GM23248 (cell line): Measurements from ENCODE around the gene SPEG. TPM values are rescaled to one million over a fixed set of nuclear protein-coding genes. Genes with fewer than 3 reads are reported as not detected.

ENCODE experiments used
- DNase-seq: peaks from one replicate; pipeline ENCODE4 v3.0.0-alpha.2; 2015
- H2AFZ ChIP-seq: fragments of 200-600 bp; sonication (generic); 2 replicates; pipeline ENCODE4 v1.6.1; 2016; ENCODE audit warnings: antibody characterized with exemption
- H3F3A ChIP-seq: fragments of 200-600 bp; sonication (generic); 2 replicates; pipeline ENCODE4 v1.6.1; 2016; ENCODE audit warnings: mild to moderate bottlenecking, antibody characterized with exemption, mixed run types; ENCODE audit not compliant: insufficient read depth
- H3K27ac ChIP-seq: fragments of 200-600 bp; sonication (generic); 2 replicates; pipeline ENCODE4 v1.5.1; 2016; ENCODE audit warnings: mild to moderate bottlenecking
- H3K27me3 ChIP-seq: fragments of 200-600 bp; sonication (generic); replicated peaks from 2 replicates; pipeline ENCODE4 v1.6.1; 2016; ENCODE audit warnings: mild to moderate bottlenecking; ENCODE audit not compliant: insufficient read depth
- H3K36me3 ChIP-seq: fragments of 200-600 bp; sonication (generic); 2 replicates; pipeline ENCODE4 v1.6.1; 2016; ENCODE audit warnings: low read depth, mild to moderate bottlenecking
- H3K4me1 ChIP-seq: fragments of 200-600 bp; sonication (generic); 2 replicates; pipeline ENCODE4 v1.6.1; 2016; ENCODE audit warnings: mild to moderate bottlenecking; ENCODE audit not compliant: insufficient read depth
- H3K4me2 ChIP-seq: fragments of 200-600 bp; sonication (generic); one replicate; pipeline ENCODE4 v1.6.1; 2016; ENCODE audit warnings: mild to moderate bottlenecking; ENCODE audit not compliant: unreplicated experiment
- H3K4me3 ChIP-seq: fragments of 200-600 bp; sonication (generic); 2 replicates; pipeline ENCODE4 v1.5.1; 2016; ENCODE audit warnings: mild to moderate bottlenecking
- H3K79me2 ChIP-seq: fragments of 200-600 bp; sonication (generic); 2 replicates; pipeline ENCODE4 v1.6.1; 2016; ENCODE audit warnings: mild to moderate bottlenecking; ENCODE audit not compliant: insufficient read depth
- H3K9ac ChIP-seq: fragments of 200-600 bp; sonication (generic); 2 replicates; pipeline ENCODE4 v1.6.1; 2016; ENCODE audit warnings: mild to moderate bottlenecking
- H3K9me2 ChIP-seq: fragments of 200-600 bp; sonication (generic); 2 replicates; pipeline ENCODE4 v1.6.1; 2016; ENCODE audit warnings: mixed run types, mild to moderate bottlenecking, moderate library complexity; ENCODE audit not compliant: insufficient read depth
- H3K9me3 ChIP-seq: fragments of 200-600 bp; sonication (generic); one replicate; pipeline ENCODE4 v1.6.1; 2017; ENCODE audit warnings: low read depth
- H4K20me1 ChIP-seq: fragments of 200-600 bp; sonication (generic); 2 replicates; pipeline ENCODE4 v1.6.0; 2016; ENCODE audit not compliant: insufficient read depth
- EZH2 ChIP-seq: fragments of 200-600 bp; sonication (generic); IDR thresholded peaks from 2 replicates; pipeline ENCODE4 v1.6.1; 2018; ENCODE audit warnings: antibody characterized with exemption, mild to moderate bottlenecking; ENCODE audit not compliant: insufficient read depth, poor library complexity, severe bottlenecking
- EZH2phosphoT487 ChIP-seq: fragments of 200-600 bp; sonication (generic); IDR thresholded peaks from 2 replicates; pipeline ENCODE4 v1.6.1; 2018; ENCODE audit warnings: antibody characterized with exemption, moderate library complexity, mild to moderate bottlenecking, low read depth; ENCODE audit not compliant: insufficient read depth
- WGBS, 2 experiments: methylation state at CpG; one replicate each; pipeline ENCODE4 v1.1.6; 2015 to 2017; ENCODE audit warnings: low lambda C conversion rate in 2 of 2, low coverage in 1 of 2; ENCODE audit errors: missing lambda C conversion rate in 2 of 2; 5-methylcytosine and 5-hydroxymethylcytosine counted together
- in situ Hi-C: fragments of 300-500 bp; cut with MboI; formaldehyde crosslinking; loops from 2 replicates; pipeline ENCODE4 v1.15.0; 2020
- polyA plus RNA-seq: library from polyadenylated mRNA; unstranded; fragments of >200 nt; fragmentation: Nextera tagmentation; extraction: Ambion mirVana; gene quantifications from 2 replicates; pipeline ENCODE4 v1.2.1, GENCODE V29; 2016
- total RNA-seq: library from RNA; depleted of rRNA; stranded (reverse); fragments of >200 nt; shearing (Covaris generic); gene quantifications from 2 replicates; pipeline ENCODE4 v1.2.3, GENCODE V29; 2014

Gene SPEG
- total and polyA plus RNA-seq, 2 experiments from 2014 or later, result 9.4 to 26.5 TPM

DNA sequence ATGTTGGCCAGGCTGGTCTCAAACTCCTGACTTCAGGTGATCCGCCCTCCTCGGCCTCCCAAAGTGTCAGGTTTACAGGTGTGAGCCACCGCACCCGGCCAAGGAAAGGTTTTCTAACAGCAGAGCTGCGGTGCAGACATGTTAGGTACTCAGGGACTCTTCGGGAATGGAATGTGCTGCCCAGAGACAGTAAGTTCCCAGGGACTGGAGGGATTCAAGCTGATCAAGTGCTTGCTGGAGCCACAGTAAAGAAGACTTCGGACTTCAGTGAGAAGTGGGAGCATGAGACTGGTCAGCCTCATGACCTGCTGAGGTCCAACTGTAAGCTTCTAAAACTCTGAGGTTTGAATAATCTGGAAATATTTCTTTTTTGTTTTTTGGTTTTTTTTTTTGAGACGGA is 24.3 kb upstream of the SPEG start:
- H3F3A ChIP-seq, result peaks cover 18% of the 10 kb centered on the region
- H3K79me2 ChIP-seq, result no peaks in the 10 kb centered on the region
- 86% methylated on average over 8 of the region's 8 CpGs for WGBS, 2 experiments
- no peak overlapping the region for H3K27ac ChIP-seq
- in situ Hi-C loops, result no loop called here
- H3K9ac ChIP-seq, result no peak overlapping the region
- H2AFZ ChIP-seq, result no peak overlapping the region
- H3K4me3 ChIP-seq, result no peak overlapping the region
- H3K36me3 ChIP-seq, result no peaks in the 10 kb centered on the region
- TF ChIP-seq EZH2, result no peak
- TF ChIP-seq EZH2phosphoT487, result no peak
- no peak overlapping the region for H3K4me2 ChIP-seq
- H3K9me2 ChIP-seq, result no peaks in the 10 kb centered on the region
- DNase-seq, result no peak
- H3K9me3 ChIP-seq, result no peaks in the 10 kb centered on the region
- no peaks in the 10 kb centered on the region for H4K20me1 ChIP-seq
- H3K4me1 ChIP-seq, result peaks cover 18% of the 10 kb centered on the region
- H3K27me3 ChIP-seq, result no peaks in the 10 kb centered on the region

DNA sequence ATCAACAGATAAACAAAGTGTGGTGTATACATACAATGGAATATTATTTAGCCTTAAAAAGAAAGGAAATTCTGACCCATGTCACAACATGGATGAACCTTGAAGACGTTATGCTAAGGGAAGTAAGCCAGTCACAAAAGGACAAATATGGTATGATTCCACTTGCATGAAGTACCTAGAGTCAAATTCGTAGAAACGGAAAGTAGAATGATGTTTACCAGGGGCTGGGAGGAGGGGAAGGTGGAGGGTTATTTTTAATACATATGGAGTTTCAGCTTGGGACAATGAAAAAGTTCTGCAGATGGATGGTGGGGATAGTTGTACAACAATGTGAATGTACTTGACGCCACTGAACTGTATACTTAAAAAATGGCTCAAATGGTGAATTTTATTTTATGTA is 19.8 kb upstream of the SPEG start:
- Histone ChIP-seq H3F3A (0 out of 2 replicates have a peak, but pooled peaks cover 7% of the 10 kb centered on the region), H3K4me2 (no peak overlapping the region), H3K79me2 (no peaks in the 10 kb centered on the region), H3K36me3 (no peaks in the 10 kb centered on the region), H3K27me3 (no peaks in the 10 kb centered on the region), H2AFZ (no peak overlapping the region), H3K9me2 (no peaks in the 10 kb centered on the region), H3K27ac (no peak overlapping the region), H3K9ac (no peak overlapping the region), H3K4me3 (no peak overlapping the region), H3K4me1 (no peaks in the 10 kb centered on the region), H3K9me3 (no peaks in the 10 kb centered on the region), H4K20me1 (no peaks in the 10 kb centered on the region)
- in situ Hi-C loops, result no loop called here
- WGBS, 2 experiments, result 67 to 69% methylated on average over 4 of the region's 4 CpGs
- DNase-seq, result no peak
- no peak for TF ChIP-seq EZH2
- no peak for TF ChIP-seq EZH2phosphoT487

DNA sequence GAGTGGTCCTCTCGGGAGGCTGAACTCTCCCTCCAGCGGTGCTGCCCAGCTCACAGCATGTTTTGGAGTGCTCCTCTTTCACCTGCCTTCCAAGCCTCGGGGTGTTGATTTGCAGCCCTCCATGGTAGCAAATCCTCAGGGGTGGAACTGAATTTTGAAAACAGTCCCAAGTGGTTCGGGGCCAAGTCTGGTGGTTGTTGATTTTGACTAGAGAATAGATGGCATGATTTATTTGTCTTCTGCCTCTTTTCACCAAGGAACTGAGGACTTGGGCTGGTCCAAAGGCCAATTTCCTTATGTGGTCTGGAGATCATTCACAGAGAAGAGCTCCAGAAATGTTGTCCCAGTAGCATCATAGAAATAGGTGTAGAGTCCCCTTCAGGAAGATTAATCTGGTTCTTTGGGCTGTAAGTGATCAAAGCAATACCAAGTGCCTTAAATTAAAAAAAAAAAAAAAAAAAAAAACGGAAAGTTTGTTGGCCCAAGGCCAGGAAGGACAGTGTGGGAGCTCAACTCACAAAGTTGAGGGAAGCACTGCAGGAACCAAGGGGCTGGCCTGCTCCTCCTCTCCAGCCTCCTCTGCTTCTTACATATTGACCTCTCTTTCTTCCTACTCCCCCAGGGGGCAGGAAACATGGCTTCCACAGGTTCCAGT is 18.9 kb upstream of the SPEG start:
- Histone ChIP-seq H3K4me3 (no peak overlapping the region), H3K9me3 (no peaks in the 10 kb centered on the region), H3K4me2 (no peak overlapping the region), H3K9me2 (no peaks in the 10 kb centered on the region), H3K4me1 (no peaks in the 10 kb centered on the region), H3F3A (0 out of 2 replicates have a peak, but pooled peaks cover 7% of the 10 kb centered on the region), H3K27ac (no peak overlapping the region), H3K79me2 (no peaks in the 10 kb centered on the region), H3K27me3 (no peaks in the 10 kb centered on the region), H2AFZ (no peak overlapping the region), H3K36me3 (no peaks in the 10 kb centered on the region), H3K9ac (no peak overlapping the region), H4K20me1 (no peaks in the 10 kb centered on the region)
- 35 to 38% methylated on average over 5 of the region's 5 CpGs for WGBS, 2 experiments
- in situ Hi-C loops, result no loop called here
- no peak for TF ChIP-seq EZH2phosphoT487
- no peak for TF ChIP-seq EZH2
- DNase-seq, result no peak

DNA sequence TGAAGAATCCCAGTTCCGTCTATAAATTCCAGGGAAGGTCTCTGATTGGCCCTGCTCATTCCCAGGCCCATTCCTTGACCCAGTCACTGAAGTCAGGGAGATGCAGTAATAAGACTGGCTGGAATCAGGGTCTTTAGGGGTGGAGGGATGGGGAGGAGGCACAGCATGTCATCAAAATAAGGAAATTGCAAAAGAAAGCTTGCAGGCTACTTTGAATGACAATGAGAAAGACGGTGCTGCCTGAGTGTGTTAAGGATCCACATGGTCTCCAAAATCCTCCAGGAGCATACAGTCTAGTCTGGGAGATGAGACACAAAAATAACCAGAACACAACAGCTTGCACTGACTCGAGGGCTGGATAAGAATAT is 18.4 kb upstream of the SPEG start:
- Histone ChIP-seq H3K36me3 (no peaks in the 10 kb centered on the region), H3K27ac (no peak overlapping the region), H4K20me1 (no peaks in the 10 kb centered on the region), H3K9me2 (no peaks in the 10 kb centered on the region), H2AFZ (no peak overlapping the region), H3K9ac (no peak overlapping the region), H3K4me2 (no peak overlapping the region), H3K4me1 (no peaks in the 10 kb centered on the region), H3K79me2 (no peaks in the 10 kb centered on the region), H3K27me3 (no peaks in the 10 kb centered on the region), H3K4me3 (no peak overlapping the region), H3K9me3 (no peaks in the 10 kb centered on the region), H3F3A (0 out of 2 replicates have a peak, but pooled peaks cover 7% of the 10 kb centered on the region)
- WGBS, 2 experiments, result 45 to 48% methylated on average over 3 of the region's 3 CpGs
- in situ Hi-C loops, result no loop called here
- TF ChIP-seq EZH2phosphoT487 (no peak), EZH2 (no peak)
- no peak for DNase-seq
